Measurements from ENCODE around the gene RNF40.

The RNF40 gene

GRCh38 chr16:30821891-30822290 lies 59.8 kb downstream of the RNF40 start:
- no peak overlapping the region for H3K4me3 ChIP-seq (ENCODE audit: low read depth, low read length)
- TF ChIP-seq CTCF (conservative IDR thresholded peaks at IDR 0.05; ENCODE audit: low read depth, low read length) = no peak
- DNase-seq (ENCODE audit: low read depth) = no peak
